GM19395 (cell line): Measurements from ENCODE around the gene XKR3.
"Not testable (repeated sequence)": the region's sequence is repeated elsewhere in the genome, so short reads cannot be mapped to it uniquely, and the experiment has no call there.

ENCODE experiments used
- ATAC-seq: cut with Tn5 transposase; IDR thresholded peaks from one replicate; pipeline ENCODE4 v1.9.1; 2021; ENCODE audit warnings: mild to moderate bottlenecking, moderate library complexity; ENCODE audit not compliant: unreplicated experiment

Gene XKR3

DNA sequence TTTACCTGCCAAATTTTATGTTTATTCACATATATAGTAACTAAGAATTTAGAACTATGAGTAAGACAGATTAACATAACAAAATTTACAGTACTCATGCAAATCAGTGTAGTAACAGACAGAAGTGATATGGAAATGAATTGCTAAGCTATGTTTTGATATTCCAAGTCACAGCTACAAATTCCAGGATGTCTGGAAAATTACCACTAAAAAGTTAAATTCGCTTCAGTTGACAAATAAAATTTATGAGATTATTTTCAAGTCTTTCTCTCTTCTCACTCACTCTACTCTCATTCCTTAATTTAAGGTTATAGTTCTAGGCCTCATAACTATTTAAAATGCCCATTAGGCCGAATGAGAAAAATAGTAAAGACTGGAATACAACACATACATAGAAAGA, 18.1 kb downstream of the XKR3 start:
- no peak for ATAC-seq

DNA sequence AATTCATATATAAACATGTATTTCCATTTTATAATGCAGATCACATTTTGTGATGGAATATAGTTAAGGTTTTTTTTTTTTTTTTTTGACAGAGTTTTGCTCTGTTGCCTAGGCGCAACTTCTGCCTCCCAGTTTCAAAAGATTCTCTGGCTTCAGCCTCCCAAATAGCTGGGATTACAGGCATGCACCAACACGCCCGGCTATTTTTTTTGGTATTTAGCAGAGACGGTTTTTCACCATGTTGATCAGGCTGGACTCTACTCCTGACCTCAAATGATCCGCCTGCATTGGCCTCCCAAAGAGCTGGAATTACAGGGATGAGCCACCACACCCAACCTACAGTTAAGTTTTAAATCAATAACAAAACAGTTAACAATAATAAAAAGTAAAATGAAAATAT, 18.8 kb downstream of the XKR3 start:
- no peak for ATAC-seq

DNA sequence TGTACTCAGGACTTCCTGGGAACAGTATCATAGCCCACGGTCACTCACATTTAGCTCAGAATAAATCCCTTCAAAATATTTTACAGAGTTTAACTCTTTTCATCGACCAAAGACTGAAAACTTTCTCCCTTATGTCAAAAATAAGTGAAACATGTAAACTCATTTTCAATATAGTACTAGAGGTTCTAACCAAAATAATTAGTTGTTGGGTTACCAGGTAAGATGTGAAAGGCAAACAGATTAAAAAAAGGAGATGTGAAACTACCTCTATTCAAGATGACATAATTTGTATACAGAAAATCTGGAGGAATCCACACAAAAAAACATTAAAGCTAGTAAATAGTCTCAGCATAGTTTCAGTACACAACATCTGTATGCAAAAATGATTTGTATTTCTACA, 20.3 kb downstream of the XKR3 start:
- ATAC-seq = no peak

DNA sequence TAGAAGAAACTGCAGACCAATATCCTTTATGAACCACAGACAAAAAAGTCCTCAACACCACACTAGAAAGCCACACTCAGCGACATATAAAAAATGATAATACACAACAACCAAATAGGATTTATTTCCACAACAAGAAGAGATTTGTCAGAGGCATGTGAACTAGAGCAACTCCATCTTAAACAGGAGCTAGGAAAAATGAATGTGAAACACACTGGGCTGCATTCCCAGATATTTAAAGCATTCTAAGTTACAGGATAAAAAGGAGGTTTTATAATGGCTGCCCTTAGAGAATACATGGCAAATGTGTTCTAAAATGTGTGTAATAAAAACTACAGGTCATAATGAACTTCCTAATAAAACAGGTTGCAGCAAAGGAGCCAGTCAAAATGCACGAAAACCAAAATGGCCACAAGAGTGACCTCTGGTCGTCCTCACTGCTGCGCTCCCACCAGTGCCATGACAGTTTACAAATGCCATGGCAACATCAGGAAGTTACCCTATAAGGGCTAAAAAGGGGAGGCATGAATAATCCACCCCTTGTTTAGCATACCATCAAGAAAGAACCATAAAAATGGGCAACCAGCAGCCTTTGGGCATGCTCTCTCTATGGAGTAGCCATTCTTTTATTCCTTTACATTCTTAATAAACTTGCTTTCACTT, 21.8 kb downstream of the XKR3 start:
- no peak for ATAC-seq

DNA sequence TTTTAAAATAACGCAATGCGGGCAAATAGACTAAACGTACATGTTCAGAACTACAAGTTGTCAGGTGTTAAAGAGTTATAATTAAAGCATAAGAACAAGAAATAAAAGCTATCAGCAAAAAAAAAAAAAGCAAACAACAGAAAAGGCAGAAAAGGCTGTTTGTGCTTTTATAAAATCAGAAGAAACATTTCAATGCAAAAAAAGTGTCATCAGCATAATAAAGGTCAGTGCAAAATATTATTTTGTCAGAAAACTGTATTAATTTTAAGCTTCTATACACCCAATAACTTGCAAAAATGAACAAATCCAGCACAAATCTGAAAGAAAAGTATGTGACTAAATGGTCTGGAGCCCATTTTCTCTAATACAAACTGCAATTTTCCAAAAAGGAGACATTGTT, 23.6 kb downstream of the XKR3 start:
- ATAC-seq = no peak

DNA sequence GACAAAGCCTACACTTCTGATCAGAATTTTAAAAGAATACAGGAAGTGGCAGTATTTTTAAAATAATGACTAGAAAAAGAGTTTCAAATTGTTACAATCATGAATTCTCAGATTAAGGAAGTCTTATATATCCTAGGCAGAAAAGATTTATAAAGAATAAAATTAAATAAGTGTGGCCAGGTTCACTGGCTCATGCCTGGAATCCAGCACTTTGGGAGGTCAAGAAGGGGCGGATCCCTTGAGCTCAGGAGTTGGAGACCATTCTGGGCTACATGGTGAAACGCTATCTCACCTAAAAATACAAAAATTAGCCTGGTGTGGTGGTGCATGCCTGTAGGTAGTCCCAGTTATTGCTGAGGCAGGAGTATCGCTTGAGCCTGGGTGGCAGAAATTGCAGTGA, 24.1 kb downstream of the XKR3 start:
- ATAC-seq = no peak

DNA sequence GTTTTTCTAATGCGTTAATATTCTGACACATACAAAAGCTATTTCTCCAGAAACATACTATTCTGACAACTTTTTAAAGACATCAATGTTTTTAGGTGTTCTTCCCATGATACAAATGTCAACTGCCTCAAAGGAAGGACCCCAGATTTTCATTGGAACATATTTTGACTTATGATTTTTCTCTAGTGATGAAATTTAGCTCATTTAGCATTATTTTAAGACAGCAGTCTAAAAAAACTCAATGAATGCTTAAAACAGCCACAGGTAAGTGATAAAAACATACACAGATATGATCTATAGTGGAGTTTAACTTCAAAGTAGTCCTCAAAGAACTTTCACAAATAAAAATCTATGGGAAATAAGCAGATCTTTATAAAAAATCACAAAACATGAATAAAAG, 24.9 kb downstream of the XKR3 start:
- ATAC-seq = no peak

DNA sequence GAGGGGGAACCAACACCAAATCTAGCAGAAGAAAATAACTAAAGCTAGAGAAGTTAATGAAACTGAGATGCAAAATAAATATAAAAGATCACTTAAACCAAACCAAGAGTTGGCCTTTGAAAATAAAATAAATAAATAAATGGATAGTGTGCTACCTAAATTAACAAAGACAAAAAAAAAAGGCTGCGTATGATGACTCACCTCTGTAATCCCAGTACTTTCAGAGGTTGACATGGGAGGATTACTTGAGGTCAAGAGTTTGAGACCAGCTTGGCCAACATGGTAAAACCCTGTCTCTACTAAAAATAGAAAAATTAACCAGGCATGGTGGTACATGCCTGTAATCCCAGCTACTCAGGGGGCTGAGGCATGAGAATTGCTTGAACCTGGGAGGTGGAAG, 29.7 kb downstream of the XKR3 start:
- not testable (repeated sequence) for ATAC-seq

DNA sequence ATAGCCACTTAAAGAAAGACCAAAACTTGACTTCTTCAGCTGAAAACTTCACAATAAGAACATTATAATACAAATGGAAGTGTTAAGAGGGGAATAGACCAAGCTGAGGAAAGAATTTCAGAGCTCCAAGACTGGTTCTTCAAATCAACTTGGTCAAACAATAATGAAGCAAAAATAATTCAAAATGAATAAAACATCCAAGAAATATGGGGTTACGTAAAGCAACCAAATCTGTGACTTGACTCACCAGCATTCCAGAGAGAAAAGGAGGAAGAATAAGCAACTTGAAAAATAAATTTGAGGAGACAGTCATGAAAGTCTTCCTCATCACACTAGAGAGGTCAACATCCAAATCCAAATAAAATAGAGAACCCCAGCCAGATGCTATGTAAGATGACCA, 31.4 kb downstream of the XKR3 start:
- ATAC-seq = no peak

DNA sequence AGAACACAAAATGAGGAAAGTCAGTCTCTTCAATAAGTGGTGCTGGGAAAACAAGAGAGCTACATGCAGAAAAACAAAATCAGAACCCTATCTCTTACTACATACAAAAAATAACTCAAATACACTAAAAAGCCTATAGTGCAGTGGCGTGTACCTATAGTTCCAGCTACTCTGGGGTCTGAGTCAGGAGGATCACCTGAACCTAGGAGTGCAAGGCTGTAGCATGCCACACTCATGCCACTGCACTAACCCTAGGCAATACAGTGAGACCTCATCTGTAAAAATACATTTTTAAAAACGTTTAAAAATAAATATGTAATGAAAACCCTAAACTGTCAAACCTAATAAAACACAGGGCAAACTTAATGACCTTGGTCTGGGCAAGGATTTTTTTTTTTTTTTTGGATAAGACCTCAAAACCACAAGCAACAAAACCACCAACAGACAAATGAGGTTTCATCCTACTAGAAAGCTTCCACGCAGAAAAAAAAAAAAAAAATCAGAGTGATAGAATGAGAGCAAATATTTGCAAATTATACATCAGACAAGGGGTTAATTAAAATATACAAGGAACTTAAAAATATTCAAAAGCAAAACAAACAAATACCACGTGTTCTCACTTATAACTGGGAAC, 35.2 kb downstream of the XKR3 start:
- ATAC-seq = no peak

DNA sequence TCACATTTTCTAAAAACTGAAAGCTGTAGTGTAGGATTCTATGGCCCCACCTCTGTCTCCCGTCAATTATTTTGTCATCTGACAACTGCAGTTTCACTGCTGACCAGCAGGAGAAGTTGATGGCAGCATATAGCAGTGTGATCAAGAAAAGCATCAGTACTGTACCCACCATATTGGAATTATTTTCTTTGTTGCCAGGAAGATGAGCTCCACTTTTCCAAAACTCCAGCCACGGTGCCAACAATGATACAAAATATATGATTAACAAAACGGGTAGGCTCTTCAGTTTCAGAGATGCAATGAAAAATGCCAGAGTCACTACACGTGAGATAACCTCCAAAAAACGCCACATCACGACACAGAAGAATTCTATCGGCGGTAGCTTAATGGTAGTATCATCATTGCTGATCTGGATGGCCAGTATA, 41.3 kb downstream of the XKR3 start:
- ATAC-seq = no peak

DNA sequence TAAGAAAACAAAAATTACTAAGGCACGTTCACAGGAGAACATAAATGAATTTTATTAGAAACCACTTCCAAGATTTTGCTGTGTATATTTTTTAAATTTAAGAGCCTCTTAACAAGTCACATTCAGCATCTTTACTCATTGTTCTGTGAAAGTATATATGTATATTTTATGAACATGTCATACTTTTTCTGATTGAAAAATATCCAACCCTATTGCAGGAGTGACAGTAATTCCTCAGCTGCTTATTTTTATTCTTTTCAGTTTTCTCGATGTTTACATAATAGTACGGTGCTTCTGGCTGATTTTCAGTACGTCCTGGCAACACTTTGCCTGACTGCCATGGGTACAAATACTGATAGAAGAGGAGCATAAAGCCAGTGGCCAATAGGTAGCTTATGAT, 41.8 kb downstream of the XKR3 start:
- ATAC-seq = no peak

DNA sequence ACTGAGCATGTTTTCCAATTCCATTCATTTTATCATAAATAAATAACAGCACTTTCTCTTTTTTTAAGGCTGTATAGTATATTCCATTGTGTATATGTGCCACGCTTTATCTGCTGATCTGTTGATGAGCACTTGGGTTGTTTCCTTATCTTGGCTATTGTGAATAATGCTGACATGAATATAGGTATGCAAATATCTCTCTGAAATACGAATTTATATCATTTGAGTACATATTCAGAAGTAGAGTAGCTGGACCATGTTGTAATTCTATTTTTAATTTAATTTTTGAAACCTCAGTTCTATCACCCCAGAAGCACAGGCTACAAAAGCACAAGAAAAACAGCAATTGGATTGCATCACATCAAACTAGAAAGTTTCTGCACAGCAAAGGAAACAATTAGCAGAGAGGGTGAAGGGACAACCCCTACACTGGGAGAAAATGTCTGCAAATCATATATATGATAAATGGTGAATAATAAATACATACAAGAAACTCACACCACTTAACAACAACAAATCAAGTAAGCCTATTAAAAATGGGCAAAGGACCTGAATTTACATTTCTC, 43.4 kb downstream of the XKR3 start:
- ATAC-seq = no peak

DNA sequence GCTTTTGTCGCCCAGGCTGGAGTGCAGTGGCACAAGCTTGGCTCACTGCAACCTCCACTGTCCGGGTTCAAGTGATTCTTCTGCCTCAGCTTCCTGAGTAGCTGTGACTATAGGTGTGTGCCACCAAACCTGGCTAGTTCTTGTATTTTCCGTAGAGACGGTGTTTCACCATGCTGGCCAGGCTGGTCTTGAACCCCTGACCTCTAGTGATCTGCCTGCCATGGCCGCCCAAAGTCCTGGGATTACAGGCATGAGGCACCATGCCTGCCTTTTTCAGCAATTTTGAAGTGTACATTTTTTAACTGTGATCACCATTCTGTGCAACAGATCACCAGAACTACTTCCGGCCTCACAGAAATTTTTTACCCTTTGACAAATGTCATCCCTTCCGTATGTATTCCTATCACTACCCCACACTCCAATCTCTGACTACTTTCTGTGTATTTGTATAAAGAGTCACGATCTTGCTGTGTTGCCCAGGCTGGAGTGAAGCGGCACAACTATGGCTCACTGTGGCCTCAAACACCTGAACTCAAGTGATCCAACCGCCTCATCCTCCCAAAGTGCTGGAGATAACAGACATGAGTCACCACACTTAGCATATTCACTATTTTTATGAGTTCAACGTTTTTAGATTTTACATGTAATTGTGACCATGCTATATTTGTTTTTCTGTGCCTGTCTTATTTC, 44.0 kb downstream of the XKR3 start:
- ATAC-seq = no peak

DNA sequence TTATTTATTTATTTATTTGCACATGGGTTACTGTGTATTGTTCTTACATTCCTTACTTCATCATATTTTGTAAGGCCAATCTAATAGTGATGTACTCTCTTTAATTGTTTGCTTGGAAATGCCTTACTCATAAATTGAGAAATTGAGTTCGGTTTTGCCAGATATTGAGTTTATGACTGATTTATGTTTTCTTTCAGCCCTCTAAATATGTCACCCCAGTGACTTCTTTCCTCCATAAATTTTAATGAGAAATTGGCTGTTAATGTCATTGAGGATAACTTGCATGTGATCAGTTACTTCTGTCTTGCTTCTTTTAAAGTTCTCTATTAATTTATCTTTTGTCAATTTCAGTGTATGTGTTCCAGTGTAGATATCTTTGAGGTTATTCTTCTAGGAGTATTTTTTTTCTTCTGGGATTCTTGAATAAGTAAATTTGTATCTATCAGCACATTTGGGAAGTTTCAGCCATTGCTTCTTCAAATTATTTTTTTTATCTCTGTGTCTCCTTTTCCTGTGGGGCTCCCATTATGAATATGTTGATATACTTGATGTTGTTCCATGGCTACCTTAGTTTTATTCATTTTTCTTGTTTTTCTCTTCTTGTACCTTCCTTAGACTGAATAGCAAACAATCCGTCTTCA, 47.8 kb downstream of the XKR3 start:
- no peak for ATAC-seq

DNA sequence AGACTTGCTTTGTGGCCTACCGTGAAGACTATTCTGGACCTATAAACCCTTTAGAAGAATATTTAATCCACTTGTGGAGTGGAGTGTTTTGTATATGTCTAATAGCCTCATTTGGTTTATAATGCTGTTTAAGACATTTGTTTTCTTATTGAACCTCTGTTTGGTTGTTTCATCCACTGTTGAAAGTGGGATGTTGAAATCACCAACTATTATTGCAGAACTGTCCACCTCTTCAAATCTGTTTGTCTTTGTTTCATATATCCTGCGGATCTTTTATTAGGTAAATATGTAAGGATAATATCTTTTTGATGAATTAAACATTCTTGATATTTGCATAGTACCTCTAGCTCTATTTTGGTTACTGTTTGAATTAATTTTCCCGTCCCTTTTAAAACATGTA, 49.1 kb downstream of the XKR3 start:
- ATAC-seq = no peak

DNA sequence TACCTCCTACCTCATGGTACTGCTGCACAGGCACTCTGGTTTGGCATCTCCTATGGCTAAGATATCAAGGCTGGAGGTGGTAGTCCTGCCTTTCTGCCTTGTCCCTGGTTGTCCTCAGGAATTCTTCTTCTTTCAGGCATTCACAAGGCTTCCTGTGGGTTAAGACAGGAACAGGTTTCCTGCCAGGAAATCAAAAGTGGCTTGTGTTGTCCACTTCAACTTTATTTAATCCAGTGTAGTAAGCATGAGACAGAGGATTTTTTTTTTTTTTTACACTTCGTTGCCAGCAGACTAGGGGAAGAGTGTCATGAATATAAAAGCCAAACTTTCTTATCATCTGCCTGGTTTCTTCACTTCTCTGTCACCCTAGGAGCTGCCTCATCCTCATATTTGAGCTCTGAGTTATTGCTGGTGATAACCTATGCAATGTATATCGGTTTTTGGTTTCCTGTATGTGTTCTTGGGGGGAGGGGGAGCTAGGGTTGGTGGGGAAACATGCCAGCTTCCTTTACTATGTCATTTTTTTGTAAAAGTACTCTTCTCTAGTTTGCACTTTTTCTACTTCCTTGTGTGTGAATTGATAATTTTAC, 50.2 kb downstream of the XKR3 start:
- no peak for ATAC-seq

DNA sequence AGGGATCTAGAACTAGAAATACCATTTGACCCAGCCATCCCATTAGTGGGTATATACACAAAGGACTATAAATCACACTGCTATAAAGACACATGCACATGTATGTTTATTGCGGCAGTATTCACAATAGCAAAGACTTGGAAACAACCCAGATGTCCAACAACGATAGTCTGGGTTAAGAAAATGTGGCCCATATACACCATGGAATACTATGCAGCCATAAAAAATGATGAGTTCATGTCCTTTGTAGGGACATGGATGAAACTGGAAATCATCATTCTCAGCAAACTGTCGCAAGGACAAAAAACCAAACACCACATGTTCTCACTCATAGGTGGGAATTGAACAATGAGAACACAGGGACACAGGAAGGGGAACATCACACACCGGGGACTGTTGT, 53.6 kb downstream of the XKR3 start:
- ATAC-seq = not testable (repeated sequence)

DNA sequence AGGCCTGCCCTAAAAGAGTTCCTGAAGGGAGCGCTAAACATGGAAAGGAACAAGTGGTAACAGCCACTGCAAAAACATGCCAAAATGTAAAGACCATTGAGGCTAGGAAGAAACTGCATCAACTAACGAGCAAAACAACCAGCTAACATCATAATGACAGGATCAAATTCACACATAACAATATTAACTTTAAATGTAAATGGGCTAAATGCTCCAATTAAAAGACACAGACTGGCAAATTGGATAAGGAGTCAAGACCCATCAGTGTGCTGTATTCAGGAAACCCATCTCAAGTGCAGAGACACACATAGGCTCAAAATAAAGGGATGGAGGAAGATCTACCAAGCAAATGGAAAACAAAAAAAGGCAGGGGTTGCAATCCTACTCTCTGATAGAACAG, 57.3 kb downstream of the XKR3 start:
- not testable (repeated sequence) for ATAC-seq

DNA sequence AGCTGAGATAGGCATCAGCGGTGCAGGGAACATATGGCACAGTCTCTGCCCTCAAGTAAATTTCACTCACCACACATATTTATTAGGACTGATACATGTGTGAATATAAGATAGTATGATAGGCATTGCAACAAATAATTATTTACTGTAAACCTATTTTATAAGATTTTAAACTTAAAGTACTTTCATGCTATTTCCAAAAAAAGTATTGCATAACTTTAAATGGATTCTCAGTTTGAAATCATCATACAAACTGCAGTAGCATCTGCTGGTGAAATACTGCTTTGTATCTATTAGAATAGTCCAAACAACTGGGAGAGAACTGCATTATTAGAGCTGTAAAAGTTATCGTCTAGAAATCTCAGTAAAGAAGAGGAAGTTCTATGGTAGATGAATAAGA, 63.0 kb downstream of the XKR3 start:
- ATAC-seq = not testable (repeated sequence)

DNA sequence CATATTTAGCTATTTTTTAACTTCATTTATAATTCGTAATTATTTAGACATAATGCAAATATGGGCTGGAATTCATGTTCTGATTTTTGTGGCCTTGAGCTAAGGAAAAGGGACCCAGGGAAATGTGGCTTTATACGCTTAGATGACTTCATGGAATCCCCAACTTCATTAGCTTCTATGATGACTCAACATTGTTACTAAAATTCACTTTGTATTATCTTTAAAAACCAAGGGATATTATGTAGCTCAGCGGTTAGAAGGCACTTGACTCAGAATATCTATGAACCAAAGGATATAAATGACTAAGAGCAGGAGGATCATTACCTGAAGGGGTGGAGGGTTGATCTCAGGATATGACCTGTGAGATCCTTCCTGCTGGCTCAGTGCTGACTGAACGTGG, 64.8 kb downstream of the XKR3 start:
- not testable (repeated sequence) for ATAC-seq
